GM21528 (cell line): ENCODE measurements around the gene QSOX2.
"Not testable (repeated sequence)": the region's sequence is repeated elsewhere in the genome, so short reads cannot be mapped to it uniquely, and the experiment has no call there.

Source experiments
- ATAC-seq: cut with Tn5 transposase; IDR thresholded peaks from one replicate; pipeline ENCODE4 v1.9.1; 2021; ENCODE audit warnings: mild to moderate bottlenecking, moderate library complexity; ENCODE audit not compliant: unreplicated experiment, low FRiP score

The QSOX2 gene

GRCh38 chr9:136238342-136238732 is 7.3 kb downstream of the QSOX2 start:
- ATAC-seq: no peak

GRCh38 chr9:136237486-136238341 is 7.9 kb downstream of the QSOX2 start:
- ATAC-seq: no peak

- ATAC-seq: not testable (repeated sequence)
Observed at GRCh38 chr9:136236471-136237410, 8.9 kb downstream of the QSOX2 start.

- no peak for ATAC-seq
Observed at GRCh38 chr9:136235709-136236455, 9.7 kb downstream of the QSOX2 start.

- no peak for ATAC-seq
Observed at GRCh38 chr9:136235171-136235570, 10.4 kb downstream of the QSOX2 start.

GRCh38 chr9:136234597-136234996 is 11.0 kb downstream of the QSOX2 start:
- no peak for ATAC-seq

- no peak for ATAC-seq
Observed at GRCh38 chr9:136233868-136234267, 11.7 kb downstream of the QSOX2 start.

GRCh38 chr9:136233411-136233810 is 12.2 kb downstream of the QSOX2 start:
- no peak for ATAC-seq

GRCh38 chr9:136232969-136233368 is 12.6 kb downstream of the QSOX2 start:
- no peak for ATAC-seq

GRCh38 chr9:136231478-136232297 is 13.9 kb downstream of the QSOX2 start:
- ATAC-seq: no peak

- ATAC-seq: no peak
Observed at GRCh38 chr9:136230773-136231172, 14.8 kb downstream of the QSOX2 start.

GRCh38 chr9:136230365-136230764 is 15.2 kb downstream of the QSOX2 start:
- ATAC-seq: no peak

- no peak for ATAC-seq
Observed at GRCh38 chr9:136229096-136230065, 16.2 kb downstream of the QSOX2 start.

- no peak for ATAC-seq
Observed at GRCh38 chr9:136228107-136228875, 17.3 kb downstream of the QSOX2 start.

- ATAC-seq: no peak
Observed at GRCh38 chr9:136226680-136227407, 18.8 kb downstream of the QSOX2 start.

- peak; percentile 53 for ATAC-seq
Observed at GRCh38 chr9:136225748-136226679, 19.6 kb downstream of the QSOX2 start.
